ENCODE data around the gene CYBRD1.
"Not testable (repeated sequence)": the region's sequence is repeated elsewhere in the genome, so short reads cannot be mapped to it uniquely, and the experiment has no call there.

Gene CYBRD1

GRCh38 chr2:171516793-171517192 lies 5.5 kb upstream of the CYBRD1 start:
- no peak for DNase-seq

GRCh38 chr2:171520471-171520870 lies 1.8 kb upstream of the CYBRD1 start:
- DNase-seq, result no peak

- DNase-seq, result no peak
Observed at GRCh38 chr2:171521361-171522051, 768 bp upstream of the CYBRD1 start.

GRCh38 chr2:171522788-171523087 lies 464 bp downstream of the CYBRD1 start:
- no peak for DNase-seq

GRCh38 chr2:171523088-171524017 lies 1.1 kb downstream of the CYBRD1 start:
- DNase-seq, result peak; percentile 70

- peak; percentile 57 for DNase-seq
Observed at GRCh38 chr2:171524018-171524401, 1.7 kb downstream of the CYBRD1 start.

GRCh38 chr2:171529914-171530313 lies 7.6 kb downstream of the CYBRD1 start:
- no peak for DNase-seq

- no peak for DNase-seq
Observed at GRCh38 chr2:171530378-171530777, 8.1 kb downstream of the CYBRD1 start.

- not testable (repeated sequence) for DNase-seq
Observed at GRCh38 chr2:171530859-171531258, 8.6 kb downstream of the CYBRD1 start.

- peak; percentile 33 for DNase-seq
Observed at GRCh38 chr2:171531291-171531690, 9.0 kb downstream of the CYBRD1 start.

- no peak for DNase-seq
Observed at GRCh38 chr2:171531836-171532450, 9.7 kb downstream of the CYBRD1 start.

- DNase-seq, result no peak
Observed at GRCh38 chr2:171533331-171533730, 11.1 kb downstream of the CYBRD1 start.

GRCh38 chr2:171535528-171535927 lies 13.3 kb downstream of the CYBRD1 start:
- DNase-seq, result not testable (repeated sequence)

- DNase-seq, result no peak
Observed at GRCh38 chr2:171540437-171540836, 18.2 kb downstream of the CYBRD1 start.

- no peak for DNase-seq
Observed at GRCh38 chr2:171541202-171541887, 19.1 kb downstream of the CYBRD1 start.

- DNase-seq, result no peak
Observed at GRCh38 chr2:171545086-171545485, 22.8 kb downstream of the CYBRD1 start.

GRCh38 chr2:171547256-171547655 lies 25.0 kb downstream of the CYBRD1 start:
- DNase-seq, result no peak

- DNase-seq, result no peak
Observed at GRCh38 chr2:171547720-171548119, 25.4 kb downstream of the CYBRD1 start.

GRCh38 chr2:171550613-171551012 lies 28.3 kb downstream of the CYBRD1 start:
- peak; percentile 5 for DNase-seq

- no peak for DNase-seq
Observed at GRCh38 chr2:171551836-171552235, 29.6 kb downstream of the CYBRD1 start.

- DNase-seq, result no peak
Observed at GRCh38 chr2:171553236-171553635, 31.0 kb downstream of the CYBRD1 start.

GRCh38 chr2:171553858-171554257 lies 31.6 kb downstream of the CYBRD1 start:
- no peak for DNase-seq

- DNase-seq, result no peak
Observed at GRCh38 chr2:171554991-171555615, 32.8 kb downstream of the CYBRD1 start.

All from kidney glomerular epithelial cell (primary cell).